GM12864 (cell line): Measurements from ENCODE around the gene ESR2.
"Not testable (repeated sequence)": the region's sequence is repeated elsewhere in the genome, so short reads cannot be mapped to it uniquely, and the experiment has no call there.

Experiments
- DNase-seq: peaks from one replicate; pipeline ENCODE4 v3.0.0-alpha.2; 2011; ENCODE audit warnings: low read depth
- H3K4me3 ChIP-seq: 2 replicates; pipeline ENCODE4 v1.5.1; 2011; ENCODE audit warnings: mild to moderate bottlenecking, low read depth, low read length, control low read depth
- TF ChIP-seq, protein P1 (sequence below): IDR thresholded peaks from 2 replicates; pipeline ENCODE4 v1.5.1; 2011; ENCODE audit warnings: low read depth, mild to moderate bottlenecking, moderate library complexity, low read length, control low read depth, inconsistent platforms; ENCODE audit errors: missing control alignments

ESR2 gene

DNA sequence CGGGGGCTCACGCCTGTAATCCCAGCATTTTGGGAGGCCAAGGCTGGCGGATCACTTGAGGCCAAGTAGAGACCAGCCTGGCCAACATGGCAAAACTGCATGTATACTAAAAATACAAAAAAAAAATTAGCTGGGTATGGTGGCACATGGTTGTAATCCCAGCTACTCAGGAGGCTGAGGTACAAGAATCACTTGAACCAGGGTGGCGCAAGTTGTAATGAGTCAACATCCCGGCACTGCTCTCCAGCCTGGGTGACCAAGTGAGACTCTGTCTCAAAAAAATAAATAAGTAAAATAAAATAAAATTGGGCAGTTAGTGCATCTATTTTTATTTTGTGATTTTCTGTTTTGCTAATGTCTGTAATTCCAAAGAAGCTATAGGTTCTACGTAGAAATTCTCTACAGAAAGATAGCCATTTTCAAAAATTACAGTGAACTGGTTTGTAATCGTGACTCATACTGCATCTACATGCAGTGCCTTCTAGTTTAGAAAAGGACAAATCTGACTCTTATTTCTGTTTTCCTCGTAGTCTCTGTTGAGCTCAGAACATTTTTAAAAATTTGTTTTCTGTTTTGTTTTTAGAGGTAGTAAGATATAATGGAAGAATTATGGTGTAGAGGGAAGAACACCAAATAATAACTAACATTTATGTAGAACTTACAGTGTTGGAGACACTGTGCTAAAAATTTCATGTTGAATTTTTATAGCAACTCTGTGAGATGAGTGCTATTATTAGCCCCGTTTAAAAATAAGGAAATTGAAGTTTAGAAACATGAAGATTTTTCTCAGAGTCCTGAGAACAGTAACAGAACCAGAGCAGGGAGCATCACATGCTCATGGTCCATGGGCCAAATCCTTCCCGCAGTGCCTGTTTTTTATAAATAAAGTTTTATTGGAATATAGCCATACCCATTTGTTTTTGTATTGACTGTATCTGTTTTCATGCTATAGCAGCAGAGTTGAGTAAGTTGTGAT lies 240.2 kb downstream of the ESR2 start:
- DNase-seq = no peak
- TF ChIP-seq, protein P1, sequence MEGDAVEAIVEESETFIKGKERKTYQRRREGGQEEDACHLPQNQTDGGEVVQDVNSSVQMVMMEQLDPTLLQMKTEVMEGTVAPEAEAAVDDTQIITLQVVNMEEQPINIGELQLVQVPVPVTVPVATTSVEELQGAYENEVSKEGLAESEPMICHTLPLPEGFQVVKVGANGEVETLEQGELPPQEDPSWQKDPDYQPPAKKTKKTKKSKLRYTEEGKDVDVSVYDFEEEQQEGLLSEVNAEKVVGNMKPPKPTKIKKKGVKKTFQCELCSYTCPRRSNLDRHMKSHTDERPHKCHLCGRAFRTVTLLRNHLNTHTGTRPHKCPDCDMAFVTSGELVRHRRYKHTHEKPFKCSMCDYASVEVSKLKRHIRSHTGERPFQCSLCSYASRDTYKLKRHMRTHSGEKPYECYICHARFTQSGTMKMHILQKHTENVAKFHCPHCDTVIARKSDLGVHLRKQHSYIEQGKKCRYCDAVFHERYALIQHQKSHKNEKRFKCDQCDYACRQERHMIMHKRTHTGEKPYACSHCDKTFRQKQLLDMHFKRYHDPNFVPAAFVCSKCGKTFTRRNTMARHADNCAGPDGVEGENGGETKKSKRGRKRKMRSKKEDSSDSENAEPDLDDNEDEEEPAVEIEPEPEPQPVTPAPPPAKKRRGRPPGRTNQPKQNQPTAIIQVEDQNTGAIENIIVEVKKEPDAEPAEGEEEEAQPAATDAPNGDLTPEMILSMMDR = no peak
- H3K4me3 ChIP-seq = no peak overlapping the region

DNA sequence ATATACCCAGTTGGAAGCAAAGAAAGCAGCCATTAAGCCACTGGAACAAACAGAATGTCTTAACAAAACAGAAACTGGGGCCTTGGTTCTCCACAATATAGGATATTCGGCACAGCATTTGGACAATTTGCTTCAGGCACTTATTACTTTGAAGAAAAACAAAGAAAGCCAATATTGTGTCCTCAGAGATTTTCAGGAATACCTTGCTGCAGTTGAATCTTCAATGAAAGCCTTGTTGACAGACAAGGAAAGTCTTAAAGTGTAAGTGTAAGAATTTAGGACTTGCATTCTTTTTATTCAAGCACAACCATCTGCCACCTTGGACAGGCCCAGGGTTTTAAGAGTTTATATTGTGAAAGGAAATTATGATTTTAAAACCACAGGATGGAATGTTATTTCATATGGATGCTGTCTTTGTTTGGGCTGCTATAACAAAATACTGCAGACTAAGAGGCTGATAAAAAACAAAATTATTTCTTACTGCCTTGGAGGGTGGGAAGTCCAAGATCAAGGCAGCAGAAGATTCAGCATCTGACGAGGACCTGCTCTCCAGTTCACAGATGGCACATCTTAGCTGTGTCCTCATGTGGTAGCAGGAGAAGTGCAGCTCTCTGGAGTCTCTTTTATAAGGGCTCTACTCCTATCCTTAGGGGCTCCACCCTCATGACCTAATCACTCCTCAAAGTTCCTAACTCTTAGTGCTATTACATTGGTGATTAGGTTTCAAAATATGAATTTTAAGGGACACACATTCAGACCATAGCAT lies 244.4 kb downstream of the ESR2 start:
- TF ChIP-seq, protein P1 = no peak
- no peak overlapping the region for H3K4me3 ChIP-seq

DNA sequence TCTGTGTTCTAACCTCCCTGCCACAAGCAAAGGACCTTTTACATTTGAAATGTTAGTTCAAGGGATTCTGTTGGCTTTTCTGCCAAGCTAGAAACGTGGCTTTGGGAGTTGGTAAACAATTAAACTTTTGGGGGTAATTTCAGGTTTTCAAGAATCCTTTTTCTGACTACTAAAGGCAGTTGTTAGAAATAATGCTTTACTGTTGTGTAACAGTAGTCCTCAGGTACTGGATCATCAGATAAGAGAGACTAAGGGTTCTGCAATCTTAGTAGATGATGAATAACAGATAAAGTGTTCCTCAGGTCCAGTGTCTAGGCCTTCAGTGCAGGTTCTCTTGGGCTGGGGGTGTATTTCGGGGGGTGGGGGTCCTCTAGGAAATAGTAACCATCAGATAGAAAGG lies 249.1 kb downstream of the ESR2 start:
- TF ChIP-seq, protein P1 = no peak
- no peak overlapping the region for H3K4me3 ChIP-seq
- no peak for DNase-seq

More for the DNA sequence above, 244.4 kb downstream of the ESR2 start:
- no peak for DNase-seq

DNA sequence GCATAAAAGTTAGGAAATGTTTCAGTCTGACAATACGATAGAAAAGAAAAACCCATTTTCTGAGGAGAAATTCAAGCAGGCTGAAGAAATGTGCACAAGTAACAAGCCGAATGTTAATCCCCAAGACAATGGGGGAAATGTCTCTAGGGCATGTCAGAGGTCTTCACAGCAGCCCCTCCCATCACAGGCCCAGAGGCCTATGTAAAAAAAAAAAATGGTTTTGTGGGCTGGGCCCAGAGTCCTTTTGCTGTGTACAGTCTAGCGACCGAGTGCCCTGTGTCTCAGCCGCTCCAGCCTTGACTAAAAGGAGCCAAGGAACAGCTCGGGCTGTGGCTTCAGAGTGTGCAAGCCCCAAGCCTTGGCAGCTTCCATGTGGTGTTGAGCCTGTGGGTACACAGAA lies 250.9 kb downstream of the ESR2 start:
- not testable (repeated sequence) for DNase-seq, H3K4me3 ChIP-seq

DNA sequence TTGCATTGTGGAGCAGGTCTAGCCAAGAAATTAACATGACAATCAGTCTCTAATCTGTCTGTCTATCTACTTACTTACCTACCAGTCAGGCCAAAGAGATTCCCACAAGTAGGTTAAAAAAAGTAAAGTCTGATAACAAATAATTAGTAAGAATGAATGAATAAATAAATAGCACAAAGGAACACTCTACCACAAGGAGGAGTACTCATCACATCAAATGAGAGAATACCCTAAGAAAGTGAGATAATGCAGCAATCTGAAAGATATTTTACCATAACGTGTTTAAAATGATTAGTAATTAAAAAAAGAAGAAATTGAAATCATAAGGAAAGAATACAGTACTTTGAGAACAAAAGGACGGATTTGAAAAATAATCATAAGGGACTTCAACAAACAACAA lies 254.1 kb downstream of the ESR2 start:
- no peak for DNase-seq
- no peak overlapping the region for H3K4me3 ChIP-seq
- TF ChIP-seq, protein P1 = no peak

DNA sequence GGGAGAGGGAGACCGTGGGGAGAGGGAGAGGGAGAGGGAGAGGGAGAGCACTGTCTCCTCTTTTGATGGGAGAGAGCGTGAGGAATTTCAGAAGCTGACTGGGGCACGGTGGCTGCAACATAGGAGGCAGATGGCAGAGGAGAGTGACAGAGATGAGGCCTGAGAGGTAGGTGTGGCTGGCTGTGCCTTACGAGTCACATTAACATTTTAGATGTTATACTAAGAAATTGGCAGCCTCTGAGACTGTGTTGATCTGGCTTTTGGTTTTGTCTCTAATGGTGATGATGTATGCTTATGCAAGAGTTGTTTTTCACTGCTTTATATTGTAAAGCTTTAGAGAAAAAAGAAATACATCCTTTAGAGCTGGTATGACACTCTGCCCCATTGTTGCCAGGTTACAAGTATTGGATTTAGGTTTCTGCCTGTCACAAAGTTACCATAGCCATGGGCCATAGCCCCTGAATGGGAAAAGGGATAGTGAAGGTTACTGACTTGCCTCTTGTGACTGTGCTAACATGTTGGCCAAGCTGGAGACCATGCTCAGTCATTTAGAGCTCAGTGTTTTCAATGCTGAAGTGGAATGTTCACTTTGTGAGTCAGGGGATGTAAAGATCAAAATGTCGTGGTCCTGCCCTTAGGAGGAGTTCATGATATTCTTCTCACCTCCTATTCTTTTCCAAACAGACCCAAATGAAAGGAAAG lies 255.2 kb downstream of the ESR2 start:
- TF ChIP-seq, protein P1 = no peak
- no peak for DNase-seq

DNA sequence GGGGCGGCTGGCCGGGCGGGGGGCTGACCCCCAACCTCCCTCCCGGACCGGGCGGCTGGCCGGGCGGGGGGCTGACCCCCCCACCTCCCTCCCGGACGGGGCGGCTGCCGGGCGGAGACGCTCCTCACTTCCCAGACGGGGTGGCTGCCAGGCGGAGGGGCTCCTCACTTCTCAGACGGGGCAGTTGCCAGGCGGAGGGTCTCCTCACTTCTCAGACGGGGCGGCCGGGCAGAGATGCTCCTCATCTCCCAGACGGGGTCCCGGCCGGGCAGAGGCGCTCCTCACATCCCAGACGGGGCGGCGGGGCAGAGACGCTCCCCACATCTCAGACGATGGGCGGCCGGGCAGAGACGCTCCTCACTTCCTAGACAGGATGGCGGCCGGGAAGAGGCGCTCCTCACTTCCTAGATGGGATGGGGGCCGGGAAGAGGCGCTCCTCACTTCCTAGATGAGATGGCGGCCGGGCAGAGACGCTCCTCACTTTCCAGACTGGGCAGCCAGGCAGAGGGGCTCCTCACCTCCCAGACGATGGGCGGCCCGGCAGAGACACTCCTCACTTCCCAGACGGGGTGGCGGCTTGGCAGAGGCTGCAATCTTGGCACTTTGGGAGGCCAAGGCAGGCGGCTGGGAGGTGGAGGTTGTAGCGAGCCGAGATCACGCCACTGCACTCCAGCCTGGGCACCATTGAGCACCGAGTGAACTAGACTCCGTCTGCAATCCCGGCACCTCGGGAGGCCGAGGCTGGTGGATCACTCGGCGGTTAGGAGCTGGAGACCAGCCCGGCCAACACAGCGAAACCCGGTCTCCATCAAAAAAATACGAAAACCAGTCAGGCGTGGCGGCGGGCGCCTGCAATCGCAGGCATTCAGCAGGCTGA lies 256.1 kb downstream of the ESR2 start:
- H3K4me3 ChIP-seq = not testable (repeated sequence)

More for the DNA sequence above, 255.2 kb downstream of the ESR2 start:
- H3K4me3 ChIP-seq = no peak overlapping the region

More for the DNA sequence above, 256.1 kb downstream of the ESR2 start:
- DNase-seq = not testable (repeated sequence)
